Stimulated activated CD4-positive, alpha-beta T cell treated with anti-CD3 and anti-CD28 coated beads, Interleukin-2, amount 100 ng/mL, for 4 hours (primary cell): ENCODE results near the gene PLPP2.
"Not testable (repeated sequence)": the region's sequence is repeated elsewhere in the genome, so short reads cannot be mapped to it uniquely, and the experiment has no call there.

ENCODE experiments used
- DNase-seq: peaks from one replicate; pipeline ENCODE4 v3.0.0-alpha.2; 2020; ENCODE audit warnings: low read depth

Gene PLPP2

DNA sequence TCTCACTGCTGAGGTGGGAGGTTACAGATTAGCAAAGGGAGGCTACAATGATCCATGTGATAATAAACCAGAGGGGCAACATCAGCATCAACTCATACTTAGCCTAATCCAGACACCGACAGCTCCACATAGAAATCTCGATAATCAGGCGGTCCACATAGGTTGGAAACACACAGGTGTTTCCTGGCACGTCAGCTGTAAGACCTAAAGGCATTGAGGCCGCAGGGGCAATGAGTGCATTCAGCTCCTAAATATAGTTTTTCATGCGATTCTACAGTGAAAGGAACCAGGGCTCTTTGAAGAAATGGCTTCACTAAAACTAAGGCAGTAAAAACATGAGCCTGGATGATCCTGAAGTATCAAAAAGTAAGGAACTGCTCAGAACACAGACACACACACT, 19.3 kb downstream of the PLPP2 start:
- DNase-seq, result no peak

DNA sequence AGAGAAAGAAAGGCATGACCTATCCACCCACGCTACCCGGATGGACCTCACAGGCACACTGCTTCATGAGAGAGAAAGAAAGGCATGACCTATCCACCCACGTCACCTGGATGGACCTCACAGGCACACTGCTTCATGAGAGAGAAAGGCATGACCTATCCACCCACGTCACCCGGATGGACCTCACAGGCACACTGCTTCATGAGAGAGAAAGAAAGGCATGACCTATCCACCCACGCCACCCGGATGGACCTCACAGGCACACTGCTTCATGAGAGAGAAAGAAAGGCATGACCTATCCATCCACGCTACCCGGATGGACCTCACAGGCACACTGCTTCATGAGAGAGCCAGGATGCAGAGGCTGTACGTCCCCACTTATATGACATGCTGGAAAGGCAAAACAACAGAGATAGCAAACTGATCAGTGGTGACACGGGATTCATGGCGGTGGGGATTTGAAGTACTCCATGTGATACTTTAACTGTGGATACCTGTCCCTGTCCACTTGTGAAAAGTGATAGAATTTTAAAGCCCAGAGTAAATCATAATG, 20.4 kb downstream of the PLPP2 start:
- not testable (repeated sequence) for DNase-seq

DNA sequence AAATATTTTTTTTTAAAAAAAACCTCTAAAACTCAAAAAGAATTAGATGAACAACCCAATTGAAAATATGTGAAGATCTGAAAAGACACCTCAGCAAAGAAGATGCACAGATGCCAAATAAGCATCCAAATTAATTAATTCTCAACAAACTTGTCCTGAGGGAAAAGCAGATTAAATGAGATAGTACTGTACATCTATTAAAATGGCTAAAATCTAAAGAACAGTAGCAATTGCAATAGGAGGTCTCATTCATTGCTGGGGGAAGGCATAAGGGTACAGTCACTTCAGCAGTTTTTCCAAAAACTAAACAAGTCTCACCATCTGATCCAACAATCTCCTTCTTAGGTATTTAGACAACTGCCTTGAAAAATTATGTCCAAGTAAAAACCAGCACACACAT, 22.0 kb downstream of the PLPP2 start:
- no peak for DNase-seq

DNA sequence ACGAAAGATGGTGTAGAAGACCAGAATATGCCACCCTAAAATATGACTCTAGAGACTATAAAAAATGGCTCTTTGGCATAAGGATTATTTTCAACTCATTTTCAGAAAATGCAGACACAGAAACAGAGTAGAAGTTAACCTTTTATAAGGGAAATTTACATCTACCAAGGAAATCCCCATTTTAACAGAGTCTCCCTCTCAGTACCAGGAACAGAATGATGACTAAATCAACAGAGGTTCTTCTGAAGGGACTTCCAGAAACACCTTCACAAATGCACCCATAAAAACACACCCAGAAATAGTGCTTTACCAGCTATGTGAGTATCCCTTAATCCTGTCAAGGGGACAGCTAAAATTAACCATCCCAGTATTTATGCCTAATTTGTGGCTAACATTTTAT, 29.1 kb downstream of the PLPP2 start:
- DNase-seq, result no peak

DNA sequence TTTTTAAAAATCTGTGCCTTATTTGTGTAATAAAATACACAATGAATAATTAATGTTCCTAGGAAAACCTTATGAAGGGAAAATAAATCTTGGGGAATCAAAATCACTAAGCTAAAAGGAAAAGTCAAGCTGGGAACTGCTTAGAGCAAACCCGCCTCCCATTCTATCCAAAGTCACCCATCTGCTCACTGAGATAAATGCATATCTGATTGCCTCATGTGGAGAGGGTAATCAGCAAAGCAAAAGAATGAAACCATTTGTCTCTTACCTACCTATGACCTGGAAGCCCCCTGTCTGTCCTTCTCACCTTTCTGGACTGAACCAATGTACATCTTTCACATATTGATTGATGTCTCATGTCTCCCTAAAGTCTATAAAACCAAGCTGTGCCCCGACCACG, 34.4 kb downstream of the PLPP2 start:
- DNase-seq, result not testable (repeated sequence)

DNA sequence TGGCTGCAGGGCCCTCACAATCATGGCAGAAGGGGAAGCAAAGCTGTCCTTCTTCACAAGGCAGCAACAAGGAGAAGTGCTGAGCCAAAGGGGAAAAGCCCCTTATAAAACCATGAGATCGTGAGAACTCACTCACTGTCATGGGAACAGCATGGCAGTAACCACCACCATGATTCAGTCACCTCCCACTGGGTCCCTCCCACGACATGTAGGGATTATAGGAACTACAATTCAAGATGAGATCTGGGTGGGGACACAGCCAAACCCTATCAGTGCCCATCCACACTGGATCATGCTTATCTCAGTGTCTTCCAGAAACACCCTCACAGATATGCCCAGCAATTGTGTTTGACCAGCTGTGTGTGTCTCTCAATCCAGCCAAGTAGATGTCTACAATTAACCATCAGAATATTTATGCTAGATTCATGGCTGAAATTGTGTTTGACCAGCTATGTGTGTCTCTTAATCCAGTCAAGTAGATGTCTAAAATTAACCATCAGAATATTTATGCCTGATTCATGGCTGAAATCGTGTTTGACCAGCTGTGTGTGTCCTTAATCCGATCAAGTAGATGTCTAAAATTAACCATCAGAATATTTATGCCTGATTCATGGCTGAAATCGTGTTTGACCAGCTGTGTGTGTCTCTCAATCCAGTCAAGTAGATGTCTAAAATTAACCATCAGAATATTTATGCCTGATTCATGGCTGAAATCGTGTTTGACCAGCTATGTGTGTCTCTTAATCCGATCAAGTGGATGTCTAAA, 38.6 kb downstream of the PLPP2 start:
- not testable (repeated sequence) for DNase-seq

DNA sequence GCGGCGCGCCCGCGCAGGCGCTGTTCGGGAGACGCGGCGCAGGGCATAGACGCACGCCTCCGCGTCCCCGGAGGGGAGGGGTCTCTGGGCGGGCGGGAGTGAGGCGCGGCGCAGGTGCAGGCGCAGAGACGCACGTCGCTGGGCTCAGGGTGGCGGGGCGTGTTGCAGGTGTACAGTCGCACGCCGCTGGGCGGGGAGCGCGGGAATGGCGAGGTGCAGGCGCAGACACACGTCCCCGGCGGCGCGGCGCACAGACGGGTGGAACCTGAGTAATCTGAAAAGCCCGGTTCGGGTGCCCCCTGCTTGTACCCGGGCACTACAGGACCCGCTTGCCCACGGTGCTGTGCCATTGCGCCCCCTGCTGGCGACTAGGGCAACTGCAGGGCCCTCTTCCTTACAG, 44.7 kb downstream of the PLPP2 start:
- DNase-seq, result no peak

DNA sequence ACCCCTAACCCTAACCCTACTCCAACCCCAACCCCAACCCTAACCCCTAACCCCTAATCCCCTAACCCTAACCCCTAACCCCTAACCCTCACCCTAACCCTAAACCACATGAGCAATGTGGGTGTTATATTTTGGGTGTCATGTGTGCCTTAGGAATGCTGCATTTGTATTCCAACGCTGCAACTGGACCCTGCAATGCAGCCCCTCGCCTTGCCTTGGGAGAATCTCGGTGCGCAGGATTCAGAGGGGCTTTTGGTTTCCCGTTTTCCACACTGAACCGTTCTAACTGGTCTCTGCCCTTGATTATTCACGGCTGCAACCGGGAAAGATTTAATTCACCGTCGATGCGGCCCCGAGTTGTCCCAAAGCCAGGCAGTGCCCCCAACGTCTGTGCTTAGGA, 45.3 kb downstream of the PLPP2 start:
- DNase-seq, result not testable (repeated sequence)

DNA sequence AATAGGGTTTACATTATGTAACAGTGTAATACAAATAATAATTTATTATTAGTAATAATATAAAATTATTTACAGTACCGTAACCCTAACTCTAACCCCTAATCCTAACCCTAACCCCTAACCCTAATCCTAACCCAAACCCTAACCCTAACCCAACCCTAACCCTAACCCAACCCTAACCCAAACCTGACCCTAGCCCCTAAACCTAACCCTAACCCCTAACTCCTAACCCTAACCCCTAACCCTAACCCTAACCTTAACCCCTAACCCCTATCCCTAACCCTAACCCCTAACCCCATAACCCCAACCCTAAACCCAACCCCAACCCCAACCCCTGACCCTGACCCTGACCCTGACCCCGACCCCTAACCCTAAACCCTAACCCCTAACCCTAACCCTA, 45.7 kb downstream of the PLPP2 start:
- no peak for DNase-seq
